Activated CD8-positive, alpha-beta T cell treated with anti-CD3 and anti-CD28 coated beads for 36 hours (primary cell): Measurements from ENCODE around the gene BORCS6. TPM values are rescaled to one million over a fixed set of nuclear protein-coding genes. Genes with fewer than 3 reads are reported as not detected.
A peak's percentile ranks its signal among the peaks of the same experiment; 100 is the strongest.

Experiments used
- ATAC-seq: fragments of 200-7000 bp; cut with Tn5 transposase; one replicate; pipeline ENCODE4 v1.10.0; 2021; ENCODE audit warnings: mild to moderate bottlenecking, moderate library complexity
- CTCF ChIA-PET: fragments of 350-600 bp; sonication (Branson Sonifier 250); formaldehyde crosslinking; loops from one replicate; lab custom pipeline; 2021; ENCODE audit warnings: antibody characterized with exemption; lab: Charles Lee
- POLR2A ChIA-PET: fragments of 350-600 bp; sonication (Branson Sonifier 250); formaldehyde crosslinking; loops from one replicate; lab custom pipeline; 2021; ENCODE audit warnings: antibody characterized with exemption; lab: Charles Lee
- DNase-seq: peaks from one replicate; pipeline ENCODE4 v3.0.0-alpha.2; 2020
- H3K27ac Mint-ChIP-seq: one replicate; pipeline ENCODE4 v1.8.0; 2021; ENCODE audit warnings: mild to moderate bottlenecking, mixed read lengths
- H3K27me3 Mint-ChIP-seq: one replicate; pipeline ENCODE4 v1.8.0; 2021; ENCODE audit warnings: mixed read lengths
- H3K36me3 Mint-ChIP-seq: one replicate; pipeline ENCODE4 v1.8.0; 2021; ENCODE audit warnings: low read depth, mixed read lengths
- H3K4me1 Mint-ChIP-seq: one replicate; pipeline ENCODE4 v1.8.0; 2021; ENCODE audit warnings: low read depth, mixed read lengths
- H3K4me3 Mint-ChIP-seq: one replicate; pipeline ENCODE4 v1.8.0; 2021; ENCODE audit warnings: mild to moderate bottlenecking, moderate library complexity, mixed read lengths
- H3K9me3 Mint-ChIP-seq: one replicate; pipeline ENCODE4 v1.8.0; 2021; ENCODE audit warnings: mixed read lengths
- intact Hi-C: fragments of 100-400 bp; cut with micrococcal nuclease; formaldehyde crosslinking; loops from one replicate; pipeline ENCODE4 v1.10.0; 2022
- total RNA-seq, 2 experiments: library from RNA; stranded (reverse); gene quantifications; one replicate each; pipeline ENCODE4 v1.2.3, GENCODE V29; 2021
- TF ChIP-seq, protein P1 (sequence below): fragments of 200-600 bp; IDR thresholded peaks from one replicate; pipeline ENCODE4 v1.8.0; 2022; ENCODE audit warnings: antibody characterized with exemption, mild to moderate bottlenecking

The BORCS6 gene
- total RNA-seq, 2 experiments from 2014 or later: 5.5 to 6.2 TPM

DNA sequence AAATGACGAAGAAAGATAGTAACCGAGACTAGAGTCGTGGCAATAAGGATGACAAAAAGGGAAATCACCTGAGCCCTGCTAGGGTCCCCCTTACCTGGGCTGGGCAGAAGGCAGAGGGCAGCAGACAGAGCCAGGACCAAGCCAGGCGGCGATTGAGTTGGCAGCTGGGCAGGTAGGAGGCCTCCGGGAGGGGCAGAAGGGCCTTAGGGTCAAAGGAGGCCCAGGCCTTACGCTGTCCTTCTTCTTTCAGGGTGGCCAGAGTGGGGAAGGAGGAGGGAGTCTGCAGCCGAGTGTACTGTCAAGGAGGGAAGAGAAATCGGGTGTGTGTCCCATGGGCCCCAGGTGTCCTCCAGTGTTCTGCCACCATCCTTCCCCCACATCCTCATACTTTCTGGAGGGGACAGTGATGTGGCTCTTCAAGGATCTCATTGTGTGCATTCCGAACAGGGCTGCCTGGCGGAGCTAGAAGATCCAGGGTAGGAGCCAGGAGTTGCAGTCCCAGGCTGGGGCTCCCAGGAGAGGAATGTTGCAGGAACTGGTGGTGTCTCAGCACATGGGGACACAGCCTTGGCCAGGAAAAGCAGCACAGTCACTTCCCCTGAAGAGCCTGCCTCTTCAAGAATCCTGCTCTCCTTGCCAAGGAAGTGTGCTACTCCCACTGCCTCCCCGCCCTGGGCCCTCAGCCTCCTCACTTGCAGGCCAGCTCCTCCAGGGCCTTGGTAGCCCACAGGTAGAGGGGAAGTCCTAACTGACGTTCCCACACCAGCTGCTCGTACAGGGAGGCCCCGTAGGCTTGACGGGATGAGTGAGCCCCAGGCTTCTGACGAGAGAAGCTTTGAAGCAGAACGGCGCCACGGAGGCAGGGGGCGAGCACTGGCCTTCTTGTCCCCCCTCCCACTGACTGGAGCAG is 44.6 kb upstream of the BORCS6 start:
- intact Hi-C loops: no loop called here
- ATAC-seq (no peak), DNase-seq (no peak)
- ChIA-PET CTCF (interaction anchor here (1.2 kb wide), 1 partner anchor 66 kb away, joined by 3 read pairs; no protein-coding TSS in a partner anchor), POLR2A (interaction anchor here (1.1 to 5.3 kb wide), 4 partner anchors 9 to 25 kb away, joined by 4 to 45 read pairs (median 8); partner anchors contain the start of genes AURKB, CTC1 and PFAS)
- no peaks in the 10 kb centered on the region for H3K9me3 Mint-ChIP-seq
- no peak overlapping the region for H3K27ac Mint-ChIP-seq
- no peak overlapping the region for H3K4me3 Mint-ChIP-seq
- peaks cover 58% of the 10 kb centered on the region for H3K36me3 Mint-ChIP-seq
- TF ChIP-seq, protein P1, sequence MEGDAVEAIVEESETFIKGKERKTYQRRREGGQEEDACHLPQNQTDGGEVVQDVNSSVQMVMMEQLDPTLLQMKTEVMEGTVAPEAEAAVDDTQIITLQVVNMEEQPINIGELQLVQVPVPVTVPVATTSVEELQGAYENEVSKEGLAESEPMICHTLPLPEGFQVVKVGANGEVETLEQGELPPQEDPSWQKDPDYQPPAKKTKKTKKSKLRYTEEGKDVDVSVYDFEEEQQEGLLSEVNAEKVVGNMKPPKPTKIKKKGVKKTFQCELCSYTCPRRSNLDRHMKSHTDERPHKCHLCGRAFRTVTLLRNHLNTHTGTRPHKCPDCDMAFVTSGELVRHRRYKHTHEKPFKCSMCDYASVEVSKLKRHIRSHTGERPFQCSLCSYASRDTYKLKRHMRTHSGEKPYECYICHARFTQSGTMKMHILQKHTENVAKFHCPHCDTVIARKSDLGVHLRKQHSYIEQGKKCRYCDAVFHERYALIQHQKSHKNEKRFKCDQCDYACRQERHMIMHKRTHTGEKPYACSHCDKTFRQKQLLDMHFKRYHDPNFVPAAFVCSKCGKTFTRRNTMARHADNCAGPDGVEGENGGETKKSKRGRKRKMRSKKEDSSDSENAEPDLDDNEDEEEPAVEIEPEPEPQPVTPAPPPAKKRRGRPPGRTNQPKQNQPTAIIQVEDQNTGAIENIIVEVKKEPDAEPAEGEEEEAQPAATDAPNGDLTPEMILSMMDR: no peak
- peaks cover 11% of the 10 kb centered on the region for H3K4me1 Mint-ChIP-seq
- no peaks in the 10 kb centered on the region for H3K27me3 Mint-ChIP-seq

GRCh38 chr17:8231701-8232100 is 41.7 kb upstream of the BORCS6 start:
- Mint-ChIP-seq H3K4me1 (peaks cover 9% of the 10 kb centered on the region), H3K9me3 (no peaks in the 10 kb centered on the region), H3K27ac (no peak overlapping the region), H3K4me3 (no peak overlapping the region), H3K36me3 (peaks cover 66% of the 10 kb centered on the region), H3K27me3 (no peaks in the 10 kb centered on the region)
- TF ChIP-seq, protein P1: no peak
- ATAC-seq (no peak), DNase-seq (no peak)
- ChIA-PET CTCF (interaction anchor here (1.3 to 1.4 kb wide), 2 partner anchors 11 to 15 kb away, joined by 3 read pairs; no protein-coding TSS in a partner anchor), POLR2A (interaction anchor here (0.6 to 3.3 kb wide), 4 partner anchors 11 to 92 kb away, joined by 3 to 28 read pairs (median 3); partner anchors contain the start of genes CTC1 and PFAS)
- intact Hi-C loops: no loop called here

GRCh38 chr17:8227238-8227581 is 37.2 kb upstream of the BORCS6 start:
- ChIA-PET POLR2A (interaction anchor here (0.6 to 8.4 kb wide), 9 partner anchors 8 to 108 kb away, joined by 3 to 232 read pairs (median 6); partner anchors contain the start of genes ALOXE3, CTC1, PFAS and TMEM107), CTCF (interaction anchor here (1.6 to 3.0 kb wide), 3 partner anchors 9 to 74 kb away, joined by 3 to 8 read pairs (median 7); partner anchors contain the start of gene AURKB)
- Mint-ChIP-seq H3K9me3 (no peaks in the 10 kb centered on the region), H3K36me3 (peaks cover 55% of the 10 kb centered on the region), H3K4me1 (peaks cover 27% of the 10 kb centered on the region), H3K4me3 (peak overlapping the region; percentile 56), H3K27me3 (peaks cover 3% of the 10 kb centered on the region), H3K27ac (peak overlapping the region; percentile 90)
- DNase-seq (no peak), ATAC-seq (no peak)
- TF ChIP-seq, protein P1: no peak
- intact Hi-C loops: no loop called here

- DNase-seq: peak; percentile 64
- ATAC-seq: no peak
- peak overlapping the region; percentile 56 for H3K4me3 Mint-ChIP-seq
- peak overlapping the region; percentile 90 for H3K27ac Mint-ChIP-seq
- intact Hi-C loops: no loop called here
- no peaks in the 10 kb centered on the region for H3K9me3 Mint-ChIP-seq
- H3K27me3 Mint-ChIP-seq: peaks cover 4% of the 10 kb centered on the region
- ChIA-PET POLR2A (interaction anchor here (0.6 to 8.8 kb wide), 15 partner anchors 9 to 150 kb away, joined by 3 to 232 read pairs (median 10); partner anchors contain the start of genes ALOXE3, AURKB, BORCS6 and CTC1), CTCF (interaction anchor here (0.9 to 3.0 kb wide), 5 partner anchors 9 to 152 kb away, joined by 3 to 8 read pairs (median 5); partner anchors contain the start of gene AURKB)
- TF ChIP-seq, protein P1: no peak
- H3K36me3 Mint-ChIP-seq: peaks cover 52% of the 10 kb centered on the region
- H3K4me1 Mint-ChIP-seq: peaks cover 29% of the 10 kb centered on the region
Observed at GRCh38 chr17:8226536-8227237, 36.7 kb upstream of the BORCS6 start.
